HFF-Myc (cell line): Measurements from ENCODE around the gene SLC35F1.

ENCODE experiments used
- DNase-seq: peaks from one replicate; pipeline ENCODE4 v3.0.0-alpha.2; 2011; ENCODE audit warnings: low read depth; ENCODE audit errors: extremely low read depth
- H3K4me3 ChIP-seq: replicated peaks from 2 replicates; pipeline ENCODE4 v1.5.1; 2011; ENCODE audit warnings: low read depth, mild to moderate bottlenecking, control low read depth, low read length
- CTCF ChIP-seq: IDR thresholded peaks from 2 replicates; pipeline ENCODE4 v1.5.1; 2012; ENCODE audit warnings: mild to moderate bottlenecking, low read depth, low read length, control low read depth; ENCODE audit errors: missing control alignments

Gene SLC35F1

GRCh38 chr6:118313208-118313607, 406.1 kb downstream of the SLC35F1 start:
- no peak overlapping the region for H3K4me3 ChIP-seq
- no peak for DNase-seq
- TF ChIP-seq CTCF = no peak

- H3K4me3 ChIP-seq = no peak overlapping the region
- DNase-seq = no peak
- no peak for TF ChIP-seq CTCF
Observed at GRCh38 chr6:118313762-118314161, 406.7 kb downstream of the SLC35F1 start.

GRCh38 chr6:118316796-118317384, 409.8 kb downstream of the SLC35F1 start:
- DNase-seq = no peak
- TF ChIP-seq CTCF = no peak
- H3K4me3 ChIP-seq = no peak overlapping the region

DNA sequence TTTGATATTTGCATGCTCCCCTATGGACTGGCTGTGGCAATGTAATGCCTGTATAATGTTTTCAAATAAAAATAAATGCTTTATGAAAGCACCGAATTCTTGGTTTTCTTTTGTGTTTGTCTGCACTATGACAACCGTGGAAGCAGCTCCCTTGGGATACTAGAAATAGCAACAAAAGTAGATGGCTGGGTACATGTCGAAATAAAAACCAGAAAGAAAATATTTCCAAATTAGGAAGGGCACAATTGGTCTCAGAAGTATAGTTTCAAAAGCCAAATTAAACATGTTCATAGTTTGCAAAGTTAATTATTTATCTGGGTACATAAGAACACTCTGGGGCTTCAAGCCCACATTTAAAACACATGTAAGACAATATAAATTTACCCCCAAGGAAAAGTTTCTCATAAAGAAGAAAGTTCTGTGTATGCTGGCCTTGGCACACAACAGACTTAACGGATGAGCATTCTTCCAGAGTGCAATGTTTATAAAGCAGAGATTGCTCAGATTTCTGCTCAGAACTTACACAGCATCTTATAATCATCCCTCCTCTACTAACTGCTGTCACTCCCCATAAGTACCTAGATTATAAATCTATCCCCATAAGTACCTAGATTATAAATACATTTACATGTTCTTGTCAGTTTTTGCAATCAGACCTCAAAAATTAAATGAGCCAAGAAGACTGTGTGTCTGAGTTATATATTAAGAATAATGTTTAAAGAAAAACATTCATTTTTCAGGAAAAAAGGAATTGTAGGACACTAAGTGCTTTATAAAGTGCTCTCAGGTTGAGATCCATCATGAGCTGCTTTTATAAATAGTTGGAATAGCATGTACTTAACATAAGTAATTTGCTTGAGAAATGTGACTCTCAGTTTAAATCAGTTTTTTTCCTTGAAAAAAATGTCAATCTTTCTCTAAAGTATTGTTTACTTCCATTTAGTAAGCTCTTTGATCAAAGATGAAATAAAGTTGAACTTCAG, 410.8 kb downstream of the SLC35F1 start:
- DNase-seq = no peak
- no peak overlapping the region for H3K4me3 ChIP-seq
- TF ChIP-seq CTCF = no peak

DNA sequence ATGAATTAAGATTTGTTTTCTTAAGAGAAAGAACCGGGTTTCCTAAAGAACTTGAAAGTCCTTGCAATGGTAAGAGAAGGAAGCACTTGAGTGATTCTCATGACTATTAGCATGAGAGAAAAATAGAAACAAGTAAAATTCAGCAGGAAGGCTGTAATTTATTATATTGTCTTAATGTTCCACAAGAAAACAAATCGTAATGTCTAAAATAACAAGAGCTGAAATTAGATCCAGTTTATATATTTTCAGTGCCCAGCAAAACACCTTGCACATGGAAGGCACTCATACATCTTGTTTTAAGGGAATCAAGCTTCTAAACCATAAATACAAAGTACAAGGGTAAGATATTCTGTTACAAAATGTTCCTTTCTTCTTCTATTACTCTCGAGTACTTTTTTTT, 411.6 kb downstream of the SLC35F1 start:
- TF ChIP-seq CTCF = no peak

DNA sequence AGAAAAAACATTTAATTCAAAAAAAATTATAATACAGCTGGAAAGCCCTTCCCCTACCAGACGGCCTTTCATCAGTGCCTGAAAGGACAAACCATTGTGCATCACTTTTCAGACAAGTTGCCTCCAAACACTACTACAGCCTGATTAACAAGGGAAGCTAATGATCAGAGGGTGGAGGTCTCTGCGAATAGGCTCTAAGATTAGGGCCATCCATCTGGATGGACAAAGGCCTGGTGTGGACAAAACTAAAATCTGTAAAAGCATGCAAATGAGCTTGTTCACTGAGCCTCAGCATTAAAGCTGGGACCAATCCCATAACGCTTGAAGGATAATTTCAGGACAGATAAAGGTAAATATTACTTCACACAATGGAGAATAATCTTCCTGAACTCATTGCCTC, 412.4 kb downstream of the SLC35F1 start:
- no peak for DNase-seq
- no peak for TF ChIP-seq CTCF
- H3K4me3 ChIP-seq = no peak overlapping the region

More for the DNA sequence above, 411.6 kb downstream of the SLC35F1 start:
- no peak overlapping the region for H3K4me3 ChIP-seq
- DNase-seq = no peak
